H1 (cell line): Measurements from ENCODE around the gene ZNF490. TPM values are rescaled to one million over a fixed set of nuclear protein-coding genes. Genes with fewer than 3 reads are reported as not detected.

Source experiments
- CTCF ChIA-PET: fragments of 300-600 bp; sonication (Branson Sonifier 250); formaldehyde crosslinking; loops from one replicate; lab custom pipeline; 2021; ENCODE audit not compliant: partially characterized antibody; lab: Charles Lee
- POLR2A ChIA-PET: fragments of 300-600 bp; sonication (Branson Sonifier 250); formaldehyde crosslinking; loops from one replicate; lab custom pipeline; 2021; ENCODE audit warnings: inconsistent platforms; ENCODE audit not compliant: partially characterized antibody; lab: Charles Lee
- DNase-seq, 2 experiments: peaks; one replicate each; pipeline versions ENCODE4 v3.0.0 to v3.0.0-alpha.2; 2010 to 2022; ENCODE audit warnings: low spot score in 2 of 2, low read depth in 1 of 2, mixed read lengths in 1 of 2
- FAIRE-seq: peaks from 2 replicates; lab custom pipeline; 2011; peaks lifted over from hg19 to GRCh38; lab: Jason Lieb, UNC
- H2AFZ ChIP-seq: 2 replicates; pipeline ENCODE4 v1.8.1; 2012; ENCODE audit warnings: low read length, inconsistent platforms
- H2AK5ac ChIP-seq: 2 replicates; pipeline ENCODE4 v1.6.1; 2013; ENCODE audit warnings: low read depth, low read length
- H2BK120ac ChIP-seq: replicated peaks from 2 replicates; pipeline ENCODE3; 2013; ENCODE audit warnings: low read depth, low read length, inconsistent platforms
- H2BK12ac ChIP-seq: 2 replicates; pipeline ENCODE4 v1.6.1; 2013; ENCODE audit warnings: low read depth, low read length
- H2BK15ac ChIP-seq: 2 replicates; pipeline ENCODE4 v1.6.1; 2013; ENCODE audit warnings: low read length
- H2BK20ac ChIP-seq: 2 replicates; pipeline ENCODE4 v1.6.1; 2013; ENCODE audit warnings: low read length
- H2BK5ac ChIP-seq: 2 replicates; pipeline ENCODE4 v1.6.1; 2013; ENCODE audit warnings: low read depth, low read length
- H3K14ac ChIP-seq: 2 replicates; pipeline ENCODE4 v1.6.1; 2013; ENCODE audit warnings: inconsistent platforms; ENCODE audit not compliant: insufficient read length
- H3K18ac ChIP-seq: 2 replicates; pipeline ENCODE4 v1.6.1; 2013; ENCODE audit warnings: low read length; ENCODE audit errors: extremely low read depth
- H3K23ac ChIP-seq: 2 replicates; pipeline ENCODE4 v1.6.1; 2013; ENCODE audit warnings: inconsistent platforms; ENCODE audit not compliant: insufficient read length
- H3K23me2 ChIP-seq: 2 replicates; pipeline ENCODE4 v1.6.1; 2013; ENCODE audit warnings: low read depth, low read length
- H3K27ac ChIP-seq: 2 replicates; pipeline ENCODE4 v1.6.1; 2011; ENCODE audit warnings: low read depth, low read length, inconsistent platforms
- H3K27me3 ChIP-seq, 4 experiments: replicated peaks in 1 of 4; 1 replicate in 1 of 4; 2 replicates in 3 of 4; pipeline versions ENCODE4 v1.6.1 to v1.8.1; 2011 to 2013; ENCODE audit warnings: low read length in 3 of 4, mild to moderate bottlenecking in 3 of 4, inconsistent platforms in 2 of 4, mixed read lengths in 2 of 4, moderate library complexity in 1 of 4; ENCODE audit not compliant: control insufficient read depth in 3 of 4, insufficient read depth in 3 of 4; ENCODE audit errors: extremely low read depth in 1 of 4
- H3K36me3 ChIP-seq, 4 experiments: 2 replicates each; pipeline versions ENCODE4 v1.6.1 to v1.8.1; 2011 to 2013; ENCODE audit warnings: mild to moderate bottlenecking in 4 of 4, low read length in 3 of 4, moderate library complexity in 2 of 4, control low read depth in 1 of 4, inconsistent platforms in 1 of 4; ENCODE audit not compliant: insufficient read depth in 4 of 4, control insufficient read depth in 2 of 4
- H3K4ac ChIP-seq: replicated peaks from 2 replicates; pipeline ENCODE3; 2013; ENCODE audit warnings: low read length, low read depth, mixed read lengths, inconsistent platforms; ENCODE audit not compliant: insufficient read length
- H3K4me1 ChIP-seq, 4 experiments: replicated peaks in 1 of 4; 1 replicate in 1 of 4; 2 replicates in 3 of 4; pipeline versions ENCODE4 v1.6.1 to v1.8.1; 2011 to 2013; ENCODE audit warnings: low read length in 3 of 4, inconsistent platforms in 2 of 4, mixed read lengths in 1 of 4; ENCODE audit not compliant: insufficient read depth in 4 of 4, control insufficient read depth in 3 of 4
- H3K4me2 ChIP-seq, 2 experiments: 2 replicates each; pipeline versions ENCODE4 v1.6.1 to v1.8.1; 2011 to 2013; ENCODE audit warnings: low read depth in 2 of 2, low read length in 2 of 2, control low read depth in 1 of 2, inconsistent platforms in 1 of 2, mild to moderate bottlenecking in 1 of 2; ENCODE audit not compliant: insufficient read depth in 1 of 2
- H3K4me3 ChIP-seq, 4 experiments: fragments of 200-600, 300-600 bp in 1 of 4; sonication (generic), shearing (Covaris generic), sonication (Bioruptor Twin) in 1 of 4; 2 replicates each; pipeline versions ENCODE4 v1.5.1 to v1.8.1; 2011 to 2016; ENCODE audit warnings: low read length in 4 of 4, low read depth in 3 of 4, control low read depth in 2 of 4, inconsistent platforms in 2 of 4, mild to moderate bottlenecking in 2 of 4, mixed read lengths in 1 of 4, moderate library complexity in 1 of 4; ENCODE audit not compliant: insufficient read depth in 2 of 4; ENCODE audit errors: extremely low read depth in 1 of 4
- H3K56ac ChIP-seq: replicated peaks from 2 replicates; pipeline ENCODE3; 2013; ENCODE audit warnings: low read depth, mild to moderate bottlenecking, mixed read lengths, low read length, inconsistent platforms; ENCODE audit not compliant: insufficient read length
- H3K79me1 ChIP-seq: 2 replicates; pipeline ENCODE4 v1.6.1; 2013; ENCODE audit warnings: low read depth, low read length, control low read depth
- H3K79me2 ChIP-seq, 2 experiments: 2 replicates each; pipeline versions ENCODE4 v1.6.1 to v1.8.1; 2012 to 2013; ENCODE audit warnings: low read length in 2 of 2, mild to moderate bottlenecking in 2 of 2, inconsistent platforms in 1 of 2; ENCODE audit not compliant: insufficient read depth in 2 of 2, control insufficient read depth in 1 of 2
- H3K9ac ChIP-seq, 4 experiments: replicated peaks in 1 of 4; 1 replicate in 1 of 4; 2 replicates in 3 of 4; pipeline versions ENCODE4 v1.6.1 to v1.8.1; 2011 to 2013; ENCODE audit warnings: low read depth in 3 of 4, low read length in 3 of 4, control low read depth in 2 of 4, mild to moderate bottlenecking in 2 of 4, moderate library complexity in 2 of 4, inconsistent platforms in 1 of 4; ENCODE audit errors: extremely low read depth in 1 of 4
- H3K9me3 ChIP-seq, 2 experiments: 2 replicates each; pipeline versions ENCODE4 v1.6.1 to v1.8.1; 2012 to 2013; ENCODE audit warnings: mild to moderate bottlenecking in 2 of 2, moderate library complexity in 2 of 2, control low read depth in 1 of 2, inconsistent platforms in 1 of 2, low read depth in 1 of 2, low read length in 1 of 2, mixed read lengths in 1 of 2; ENCODE audit not compliant: insufficient read depth in 2 of 2
- H4K20me1 ChIP-seq, 2 experiments: replicated peaks in 1 of 2; 2 replicates each; pipeline versions ENCODE3 to v1.8.1; 2011 to 2013; ENCODE audit warnings: inconsistent platforms in 2 of 2, low read length in 2 of 2, mild to moderate bottlenecking in 1 of 2; ENCODE audit not compliant: insufficient read depth in 2 of 2, control insufficient read depth in 1 of 2
- H4K5ac ChIP-seq: 2 replicates; pipeline ENCODE4 v1.6.1; 2013; ENCODE audit warnings: low read length, low read depth, mixed read lengths, inconsistent platforms; ENCODE audit not compliant: insufficient read length
- H4K8ac ChIP-seq: 2 replicates; pipeline ENCODE4 v1.8.0; 2013; ENCODE audit warnings: mild to moderate bottlenecking, moderate library complexity, low read length, inconsistent platforms; ENCODE audit not compliant: insufficient read depth; ENCODE audit errors: extremely low read depth
- H4K91ac ChIP-seq: replicated peaks from 2 replicates; pipeline ENCODE3; 2013; ENCODE audit warnings: low read length, mixed read lengths, inconsistent platforms; ENCODE audit not compliant: insufficient read length
- FOSL1 ChIP-seq: IDR thresholded peaks from 2 replicates; pipeline ENCODE4 v1.6.1; 2011; ENCODE audit warnings: mild to moderate bottlenecking, low read depth, low read length, moderate library complexity; ENCODE audit not compliant: insufficient read depth
- ZNF274 ChIP-seq: IDR thresholded peaks from 2 replicates; pipeline ENCODE4 v1.7.0; 2012; ENCODE audit warnings: low read length, borderline replicate concordance; ENCODE audit errors: extremely low read depth
- WGBS, 2 experiments: shearing (Covaris generic) in 1 of 2; methylation state at CpG; one replicate each; pipeline versions ENCODE4 v1.1.6 to v1.1.7; 2013 to 2015; ENCODE audit warnings: low lambda C conversion rate in 2 of 2, mixed read lengths in 2 of 2, inconsistent platforms in 1 of 2, low coverage in 1 of 2, missing lambda C conversion rate in 1 of 2; ENCODE audit not compliant: insufficient replicate concordance in 2 of 2, insufficient coverage in 1 of 2, insufficient read length in 1 of 2; ENCODE audit errors: extremely low coverage in 1 of 2, missing lambda C conversion rate in 1 of 2; 5-methylcytosine and 5-hydroxymethylcytosine counted together
- polyA plus RNA-seq, 7 experiments: library from polyadenylated mRNA; depleted of rRNA in 3 of 7; stranded (reverse) in 5 of 7; unstranded in 2 of 7; fragments of >200 nt in 5 of 7; fragments of 200-250 nt in 2 of 7; gene quantifications; 1 replicate in 5 of 7; 2 replicates in 1 of 7; 4 replicates in 1 of 7; pipeline versions ENCODE4 v1.2.1 to v1.2.3, GENCODE V29; 2011 to 2013; ENCODE audit warnings: missing spikeins in 2 of 7, mixed read lengths in 2 of 7
- total RNA-seq: library from RNA; stranded (reverse); fragmentation: NEBNext Ultra II Directional; extraction: Animal tissue kit (Norgen Biotek cat#: 25700); gene quantifications from 2 replicates; pipeline ENCODE4 v1.2.1, GENCODE V29; 2021

The ZNF490 gene
- total and polyA plus RNA-seq, 2 of the 8 experiments (the other 6 are each of a cell fraction or from before 2014, with no cell fraction given) = 1.7 to 9.0 TPM

DNA sequence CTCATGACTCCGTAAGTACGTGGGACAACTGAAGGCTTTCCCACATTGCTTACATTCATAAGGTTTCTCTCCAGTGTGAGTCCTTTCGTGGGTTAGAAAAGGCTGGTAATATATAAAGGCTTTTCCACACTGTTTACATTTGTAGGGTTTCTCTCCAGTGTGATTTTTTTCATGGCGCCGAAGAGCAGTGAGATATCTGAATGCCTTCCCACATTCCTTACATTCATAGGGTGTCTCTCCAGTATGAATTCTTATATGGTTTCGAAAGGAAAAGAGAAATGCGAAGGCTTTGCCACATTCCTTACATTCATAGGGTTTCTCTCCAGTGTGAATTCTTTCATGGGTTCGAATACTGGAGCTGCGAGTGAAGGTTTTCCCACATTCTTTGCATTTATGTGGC is 29.5 kb downstream of the ZNF490 start:
- Histone ChIP-seq H3K79me1 (no peaks in the 10 kb centered on the region), H3K79me2 (no peaks in the 10 kb centered on the region), H2AFZ (no peak overlapping the region)
- TF ChIP-seq FOSL1 (no peak), ZNF274 (peak; percentile 31; the same call in 1 of the 2 replicates)
- TF ChIP-seq, all 59 proteins: peak for 1
- H3K14ac ChIP-seq = no peak overlapping the region
- H2BK12ac ChIP-seq = no peak overlapping the region
- FAIRE-seq (no peak), DNase-seq (no peak)
- no peak overlapping the region for H3K56ac ChIP-seq
- H3K9ac ChIP-seq = no peak overlapping the region
- no peak overlapping the region for H4K8ac ChIP-seq
- no peak overlapping the region for H3K23ac ChIP-seq
- no peak overlapping the region for H3K4ac ChIP-seq
- H3K23me2 ChIP-seq = no peaks in the 10 kb centered on the region
- ChIA-PET POLR2A (interaction anchor here (0.6 to 1.9 kb wide), 2 partner anchors 47 to 1496 kb away, joined by 3 read pairs; no protein-coding TSS in a partner anchor), CTCF (no interaction called here)
- H4K20me1 ChIP-seq = no peaks in the 10 kb centered on the region
- H3K9me3 ChIP-seq = peaks cover 18 to 37% of the 10 kb centered on the region in 2 experiments
- no peak overlapping the region for H3K27ac ChIP-seq
- H3K4me1 ChIP-seq = no peaks in the 10 kb centered on the region
- no peak overlapping the region for H3K4me3 ChIP-seq
- peaks cover 3 to 51% (median 21%) of the 10 kb centered on the region in 4 experiments; a peak in 7 of 8 replicates for H3K36me3 ChIP-seq
- no peak overlapping the region for H2BK5ac ChIP-seq
- no peak overlapping the region for H2AK5ac ChIP-seq
- H3K4me2 ChIP-seq = no peak overlapping the region
- no peak overlapping the region for H3K18ac ChIP-seq
- H4K91ac ChIP-seq = no peak overlapping the region
- H2BK120ac ChIP-seq = no peak overlapping the region
- 81% methylated on average over 9 of the region's 9 CpGs; no CpG with 5 or more reads in 1 of the 2 experiments for WGBS, 2 experiments
- no peak overlapping the region for H2BK15ac ChIP-seq
- no peaks in the 10 kb centered on the region for H3K27me3 ChIP-seq
- no peak overlapping the region for H4K5ac ChIP-seq
- H2BK20ac ChIP-seq = no peak overlapping the region
